ENCODE measurements around the gene SRRM3. TPM values are rescaled to one million over a fixed set of nuclear protein-coding genes. Genes with fewer than 3 reads are reported as not detected.

Gene SRRM3
- total and polyA plus RNA-seq, 8 donors: 0.37 to 6.4 (median 5.3) TPM; not detected in 2

GRCh38 chr7:76193466-76193865, 8.2 kb upstream of the SRRM3 start:
- no peaks in the 10 kb centered on the region for H3K4me1 ChIP-seq
- H3K36me3 ChIP-seq: no peaks in the 10 kb centered on the region
- no peak overlapping the region for H3K27ac ChIP-seq
- H3K9me3 ChIP-seq: peaks cover 0 to 11% (median 7%) of the 10 kb centered on the region in 4 donors
- no peak overlapping the region for H3K4me3 ChIP-seq
- H3K27me3 ChIP-seq: peaks cover 0 to 27% (median 4%) of the 10 kb centered on the region in 3 donors
- no peak for TF ChIP-seq POLR2A (IDR thresholded peaks at IDR 0.05)
- TF ChIP-seq EP300 (IDR thresholded peaks at IDR 0.05): no peak
- TF ChIP-seq, protein P1, sequence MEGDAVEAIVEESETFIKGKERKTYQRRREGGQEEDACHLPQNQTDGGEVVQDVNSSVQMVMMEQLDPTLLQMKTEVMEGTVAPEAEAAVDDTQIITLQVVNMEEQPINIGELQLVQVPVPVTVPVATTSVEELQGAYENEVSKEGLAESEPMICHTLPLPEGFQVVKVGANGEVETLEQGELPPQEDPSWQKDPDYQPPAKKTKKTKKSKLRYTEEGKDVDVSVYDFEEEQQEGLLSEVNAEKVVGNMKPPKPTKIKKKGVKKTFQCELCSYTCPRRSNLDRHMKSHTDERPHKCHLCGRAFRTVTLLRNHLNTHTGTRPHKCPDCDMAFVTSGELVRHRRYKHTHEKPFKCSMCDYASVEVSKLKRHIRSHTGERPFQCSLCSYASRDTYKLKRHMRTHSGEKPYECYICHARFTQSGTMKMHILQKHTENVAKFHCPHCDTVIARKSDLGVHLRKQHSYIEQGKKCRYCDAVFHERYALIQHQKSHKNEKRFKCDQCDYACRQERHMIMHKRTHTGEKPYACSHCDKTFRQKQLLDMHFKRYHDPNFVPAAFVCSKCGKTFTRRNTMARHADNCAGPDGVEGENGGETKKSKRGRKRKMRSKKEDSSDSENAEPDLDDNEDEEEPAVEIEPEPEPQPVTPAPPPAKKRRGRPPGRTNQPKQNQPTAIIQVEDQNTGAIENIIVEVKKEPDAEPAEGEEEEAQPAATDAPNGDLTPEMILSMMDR (IDR thresholded peaks at IDR 0.05): no peak
- no peak for TF ChIP-seq POLR2AphosphoS5 (IDR thresholded peaks at IDR 0.05)
- no peak for DNase-seq
- 62 to 74% (median 69%) methylated on average over 4 of the region's 4 CpGs for WGBS, 5 donors
- intact Hi-C loops (cut with DNase I; ENCODE audit: low total_unique reads): no loop called here

DNA sequence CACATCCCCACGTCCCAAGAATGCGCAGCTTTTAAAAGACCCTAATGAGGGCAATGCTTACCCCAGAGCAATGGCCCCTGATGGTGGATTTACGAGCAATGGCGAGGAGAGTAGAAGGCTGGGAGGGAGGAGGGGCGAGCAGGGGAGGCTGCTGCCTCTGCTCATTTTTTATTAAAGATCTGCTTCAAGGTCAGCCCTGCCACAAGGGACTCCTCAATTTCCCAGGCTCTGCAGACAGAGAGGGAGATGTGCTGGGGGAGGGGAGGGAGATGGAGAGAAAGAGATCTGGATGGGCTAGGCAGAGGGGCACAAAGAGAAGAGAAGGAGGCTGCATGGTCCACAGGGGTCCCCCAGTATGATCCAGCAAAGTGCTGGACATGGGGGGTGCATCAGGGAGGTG, 7.8 kb upstream of the SRRM3 start:
- Histone ChIP-seq H3K9me3 (peaks cover 0 to 11% (median 7%) of the 10 kb centered on the region in 4 donors), H3K27ac (no peak overlapping the region), H3K36me3 (no peaks in the 10 kb centered on the region), H3K27me3 (peaks cover 0 to 31% (median 4%) of the 10 kb centered on the region in 3 donors), H3K4me1 (no peaks in the 10 kb centered on the region), H3K4me3 (no peak overlapping the region)
- no peak for TF ChIP-seq POLR2A (IDR thresholded peaks at IDR 0.05)
- TF ChIP-seq, protein P1 (IDR thresholded peaks at IDR 0.05): no peak
- no peak for TF ChIP-seq EP300 (IDR thresholded peaks at IDR 0.05)
- DNase-seq: peak in 1 of 2 donors; percentile 31
- intact Hi-C loops (cut with DNase I; ENCODE audit: low total_unique reads): no loop called here
- WGBS, 5 donors: 30 to 58% (median 49%) methylated on average over 5 of the region's 5 CpGs

DNA sequence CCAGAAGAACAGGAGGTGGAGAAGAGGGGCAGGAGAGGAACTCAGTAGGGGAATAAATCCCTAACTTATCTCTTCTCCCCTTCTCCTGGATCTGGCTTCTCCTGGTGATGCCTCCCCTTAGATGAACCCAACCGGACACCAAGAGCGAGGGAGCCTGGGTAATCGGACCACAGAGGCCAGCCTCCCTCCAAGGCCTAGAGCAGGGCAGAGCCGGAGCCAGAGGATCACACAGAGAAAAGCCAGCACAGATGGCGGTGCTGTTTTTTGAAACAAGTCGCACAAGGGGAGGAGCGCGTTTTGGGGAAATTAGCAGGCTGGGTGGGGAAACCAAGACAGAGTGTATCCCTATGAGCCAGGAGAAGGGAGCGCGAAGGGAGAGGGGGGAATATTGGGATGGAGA, 4.9 kb upstream of the SRRM3 start:
- Histone ChIP-seq H3K4me1 (peaks cover 4 to 8% (median 6%) of the 10 kb centered on the region in 4 donors), H3K4me3 (no peak overlapping the region), H3K36me3 (no peaks in the 10 kb centered on the region), H3K27me3 (peaks cover 0 to 59% (median 16%) of the 10 kb centered on the region in 3 donors), H3K27ac (no peak overlapping the region), H3K9me3 (peaks cover 0 to 6% (median 3%) of the 10 kb centered on the region in 4 donors)
- intact Hi-C loops (cut with DNase I; ENCODE audit: low total_unique reads): no loop called here
- TF ChIP-seq EP300 (IDR thresholded peaks at IDR 0.05) (no peak), POLR2AphosphoS5 (IDR thresholded peaks at IDR 0.05) (no peak), POLR2A (IDR thresholded peaks at IDR 0.05) (no peak)
- TF ChIP-seq, protein P1 (IDR thresholded peaks at IDR 0.05): no peak
- 87 to 91% (median 90%) methylated on average over 10 of the region's 10 CpGs for WGBS, 5 donors
- no peak for DNase-seq

GRCh38 chr7:76198202-76198601, 3.5 kb upstream of the SRRM3 start:
- intact Hi-C loops (cut with DNase I; ENCODE audit: low total_unique reads): no loop called here
- WGBS, 5 donors: 20 to 34% (median 22%) methylated on average over 4 of the region's 4 CpGs
- H3K27me3 ChIP-seq: peaks cover 0 to 72% (median 26%) of the 10 kb centered on the region in 3 donors
- no peaks in the 10 kb centered on the region for H3K36me3 ChIP-seq
- TF ChIP-seq POLR2AphosphoS5 (IDR thresholded peaks at IDR 0.05): no peak
- TF ChIP-seq EP300 (IDR thresholded peaks at IDR 0.05): no peak
- no peak for TF ChIP-seq POLR2A (IDR thresholded peaks at IDR 0.05)
- TF ChIP-seq, protein P1 (IDR thresholded peaks at IDR 0.05): no peak
- no peaks in the 10 kb centered on the region for H3K9me3 ChIP-seq
- peaks cover 6 to 13% (median 8%) of the 10 kb centered on the region in 4 donors for H3K4me1 ChIP-seq
- H3K4me3 ChIP-seq: no peak overlapping the region
- no peak for DNase-seq
- H3K27ac ChIP-seq: no peak overlapping the region

All from stomach (tissue), 9 donors.